ENCODE data around the gene RS1.

DNA sequence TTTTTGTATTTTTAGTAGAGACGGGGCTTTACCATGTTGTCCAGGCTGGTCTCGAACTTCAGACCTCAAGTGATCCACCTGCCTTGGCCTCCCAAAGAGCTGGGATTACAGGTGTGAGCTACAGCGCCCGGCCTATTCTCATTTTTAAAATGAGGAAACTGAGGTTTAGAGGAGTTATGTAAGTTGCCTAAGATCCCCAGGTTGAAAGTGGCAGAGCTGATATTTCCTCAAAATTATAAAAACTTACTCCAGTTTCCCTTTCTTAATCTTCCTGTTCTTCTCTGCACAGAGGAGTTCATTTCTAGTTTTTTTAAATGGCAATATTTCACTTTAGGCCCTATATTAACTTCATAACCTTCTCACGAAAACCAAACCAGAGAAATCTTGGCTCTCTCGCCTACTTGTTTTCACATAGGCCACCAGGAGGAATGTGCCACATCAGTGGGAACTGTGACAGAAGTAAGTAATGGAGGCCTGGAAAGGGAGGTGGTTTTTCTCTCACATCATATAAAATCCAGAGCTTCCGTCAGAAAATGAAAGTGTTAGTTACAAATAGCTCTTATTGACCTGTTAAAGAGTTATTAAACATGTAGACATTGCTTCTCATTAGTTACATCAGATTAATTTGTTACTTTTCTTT is 16.1 kb upstream of the RS1 start:
- TF ChIP-seq, protein P1, sequence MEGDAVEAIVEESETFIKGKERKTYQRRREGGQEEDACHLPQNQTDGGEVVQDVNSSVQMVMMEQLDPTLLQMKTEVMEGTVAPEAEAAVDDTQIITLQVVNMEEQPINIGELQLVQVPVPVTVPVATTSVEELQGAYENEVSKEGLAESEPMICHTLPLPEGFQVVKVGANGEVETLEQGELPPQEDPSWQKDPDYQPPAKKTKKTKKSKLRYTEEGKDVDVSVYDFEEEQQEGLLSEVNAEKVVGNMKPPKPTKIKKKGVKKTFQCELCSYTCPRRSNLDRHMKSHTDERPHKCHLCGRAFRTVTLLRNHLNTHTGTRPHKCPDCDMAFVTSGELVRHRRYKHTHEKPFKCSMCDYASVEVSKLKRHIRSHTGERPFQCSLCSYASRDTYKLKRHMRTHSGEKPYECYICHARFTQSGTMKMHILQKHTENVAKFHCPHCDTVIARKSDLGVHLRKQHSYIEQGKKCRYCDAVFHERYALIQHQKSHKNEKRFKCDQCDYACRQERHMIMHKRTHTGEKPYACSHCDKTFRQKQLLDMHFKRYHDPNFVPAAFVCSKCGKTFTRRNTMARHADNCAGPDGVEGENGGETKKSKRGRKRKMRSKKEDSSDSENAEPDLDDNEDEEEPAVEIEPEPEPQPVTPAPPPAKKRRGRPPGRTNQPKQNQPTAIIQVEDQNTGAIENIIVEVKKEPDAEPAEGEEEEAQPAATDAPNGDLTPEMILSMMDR (IDR thresholded peaks at IDR 0.05; ENCODE audit: insufficient read depth, low read length, poor library complexity, severe bottlenecking) = no peak
- no peak for TF ChIP-seq EZH2phosphoT487 (conservative IDR thresholded peaks at IDR 0.05; ENCODE audit: low read length)

All from SU-DHL-6 (cell line).